HT1080 (cell line): Measurements from ENCODE around the gene SERINC5. TPM values are rescaled to one million over a fixed set of nuclear protein-coding genes. Genes with fewer than 3 reads are reported as not detected.
A peak's percentile ranks its signal among the peaks of the same experiment; 100 is the strongest.

Source experiments
- DNase-seq: peaks from one replicate; pipeline ENCODE4 v3.0.0-alpha.2; 2015; ENCODE audit warnings: low read depth
- total RNA-seq: library from RNA; depleted of rRNA; stranded (reverse); fragments of >200 nt; shearing (Covaris generic); gene quantifications from 2 replicates; pipeline ENCODE4 v1.2.3, GENCODE V29; 2014

The SERINC5 gene
- total RNA-seq, 1 experiment from 2014 or later, result 4.4 TPM

GRCh38 chr5:80255431-80255810 is 427 bp downstream of the SERINC5 start:
- peak; percentile 37 for DNase-seq

GRCh38 chr5:80254767-80255430 is 949 bp downstream of the SERINC5 start:
- no peak for DNase-seq

GRCh38 chr5:80251636-80252035 is 4.2 kb downstream of the SERINC5 start:
- no peak for DNase-seq

- DNase-seq, result no peak
Observed at GRCh38 chr5:80250801-80251200, 5.0 kb downstream of the SERINC5 start.

GRCh38 chr5:80249901-80250300 is 5.9 kb downstream of the SERINC5 start:
- no peak for DNase-seq

GRCh38 chr5:80248378-80248777 is 7.5 kb downstream of the SERINC5 start:
- DNase-seq, result no peak

GRCh38 chr5:80246995-80247729 is 8.7 kb downstream of the SERINC5 start:
- peak; percentile 85 for DNase-seq

GRCh38 chr5:80246001-80246758 is 9.7 kb downstream of the SERINC5 start:
- DNase-seq, result no peak

- no peak for DNase-seq
Observed at GRCh38 chr5:80243567-80243966, 12.3 kb downstream of the SERINC5 start.

- no peak for DNase-seq
Observed at GRCh38 chr5:80242849-80243248, 13.0 kb downstream of the SERINC5 start.

- no peak for DNase-seq
Observed at GRCh38 chr5:80240368-80240986, 15.4 kb downstream of the SERINC5 start.

GRCh38 chr5:80239680-80240367 is 16.0 kb downstream of the SERINC5 start:
- no peak for DNase-seq

GRCh38 chr5:80238778-80239679 is 16.8 kb downstream of the SERINC5 start:
- DNase-seq, result no peak

GRCh38 chr5:80238097-80238496 is 17.8 kb downstream of the SERINC5 start:
- no peak for DNase-seq

- no peak for DNase-seq
Observed at GRCh38 chr5:80237243-80237642, 18.6 kb downstream of the SERINC5 start.

- DNase-seq, result no peak
Observed at GRCh38 chr5:80234116-80234948, 21.5 kb downstream of the SERINC5 start.

GRCh38 chr5:80231693-80232092 is 24.2 kb downstream of the SERINC5 start:
- no peak for DNase-seq

GRCh38 chr5:80231243-80231642 is 24.6 kb downstream of the SERINC5 start:
- DNase-seq, result peak; percentile 81
